Fibroblast of the aortic adventitia (primary cell): ENCODE measurements around the gene DNAL1. TPM values are rescaled to one million over a fixed set of nuclear protein-coding genes. Genes with fewer than 3 reads are reported as not detected.

Source experiments
- DNase-seq: peaks from one replicate; pipeline ENCODE4 v3.0.0-alpha.2; 2010; ENCODE audit warnings: low read depth
- H3K4me3 ChIP-seq: 2 replicates; pipeline ENCODE4 v1.5.1; 2011; ENCODE audit warnings: low read depth, mild to moderate bottlenecking, control low read depth, low read length, moderate library complexity
- total RNA-seq: library from RNA; depleted of rRNA; stranded (reverse); fragments of >200 nt; gene quantifications from 2 replicates; pipeline ENCODE4 v1.2.3, GENCODE V29; 2012; ENCODE audit warnings: low replicate concordance
- TF ChIP-seq, protein P1 (sequence below): IDR thresholded peaks from 2 replicates; pipeline ENCODE4 v1.5.1; 2011; ENCODE audit warnings: mild to moderate bottlenecking, low read length, control low read depth, inconsistent platforms; ENCODE audit not compliant: insufficient read depth

Gene DNAL1
- total RNA-seq, 1 donor = 12.7 TPM

DNA sequence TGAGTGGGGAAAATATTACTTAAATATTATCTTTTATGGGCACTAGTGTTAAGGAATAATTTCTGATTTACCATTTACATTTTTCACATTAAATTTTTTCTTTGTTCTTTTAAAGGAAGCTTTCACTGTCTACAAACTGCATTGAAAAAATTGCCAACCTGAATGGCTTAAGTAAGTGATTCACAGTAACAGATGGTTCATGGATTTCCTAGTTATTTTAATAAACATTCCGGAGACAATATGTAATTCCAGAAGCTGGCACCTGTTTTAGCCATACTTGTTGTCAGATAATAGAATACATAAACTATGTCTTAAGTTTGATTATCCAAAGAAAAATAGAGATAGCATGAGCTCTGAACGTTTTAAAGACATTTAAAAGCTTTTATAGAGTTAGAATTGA lies 17.1 kb downstream of the DNAL1 start:
- TF ChIP-seq, protein P1, sequence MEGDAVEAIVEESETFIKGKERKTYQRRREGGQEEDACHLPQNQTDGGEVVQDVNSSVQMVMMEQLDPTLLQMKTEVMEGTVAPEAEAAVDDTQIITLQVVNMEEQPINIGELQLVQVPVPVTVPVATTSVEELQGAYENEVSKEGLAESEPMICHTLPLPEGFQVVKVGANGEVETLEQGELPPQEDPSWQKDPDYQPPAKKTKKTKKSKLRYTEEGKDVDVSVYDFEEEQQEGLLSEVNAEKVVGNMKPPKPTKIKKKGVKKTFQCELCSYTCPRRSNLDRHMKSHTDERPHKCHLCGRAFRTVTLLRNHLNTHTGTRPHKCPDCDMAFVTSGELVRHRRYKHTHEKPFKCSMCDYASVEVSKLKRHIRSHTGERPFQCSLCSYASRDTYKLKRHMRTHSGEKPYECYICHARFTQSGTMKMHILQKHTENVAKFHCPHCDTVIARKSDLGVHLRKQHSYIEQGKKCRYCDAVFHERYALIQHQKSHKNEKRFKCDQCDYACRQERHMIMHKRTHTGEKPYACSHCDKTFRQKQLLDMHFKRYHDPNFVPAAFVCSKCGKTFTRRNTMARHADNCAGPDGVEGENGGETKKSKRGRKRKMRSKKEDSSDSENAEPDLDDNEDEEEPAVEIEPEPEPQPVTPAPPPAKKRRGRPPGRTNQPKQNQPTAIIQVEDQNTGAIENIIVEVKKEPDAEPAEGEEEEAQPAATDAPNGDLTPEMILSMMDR = no peak
- H3K4me3 ChIP-seq = no peak overlapping the region
- no peak for DNase-seq

DNA sequence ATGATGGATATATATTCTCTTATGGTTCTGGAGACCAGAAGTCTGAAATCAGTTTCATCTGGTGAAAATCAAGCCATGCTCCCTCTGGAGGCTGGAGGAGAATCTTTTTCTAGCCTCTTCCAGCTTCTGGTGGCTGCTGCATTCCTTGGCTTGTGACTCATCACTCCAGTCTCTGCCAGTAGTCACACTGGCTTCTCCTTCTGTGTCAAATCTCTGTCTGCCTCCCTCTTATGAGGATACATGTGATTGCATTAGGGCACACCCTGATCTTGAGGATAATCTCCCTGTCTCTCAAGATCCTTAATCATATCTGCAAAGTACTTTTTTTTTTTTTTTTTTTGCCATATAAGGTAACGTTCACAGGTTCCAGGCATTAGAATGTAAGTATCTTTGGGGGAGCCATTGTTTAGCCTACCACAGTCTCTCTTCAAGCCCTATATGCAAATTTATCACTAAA lies 17.7 kb downstream of the DNAL1 start:
- H3K4me3 ChIP-seq = no peak overlapping the region
- TF ChIP-seq, protein P1 = peak; percentile 76
- DNase-seq = peak; percentile 93

DNA sequence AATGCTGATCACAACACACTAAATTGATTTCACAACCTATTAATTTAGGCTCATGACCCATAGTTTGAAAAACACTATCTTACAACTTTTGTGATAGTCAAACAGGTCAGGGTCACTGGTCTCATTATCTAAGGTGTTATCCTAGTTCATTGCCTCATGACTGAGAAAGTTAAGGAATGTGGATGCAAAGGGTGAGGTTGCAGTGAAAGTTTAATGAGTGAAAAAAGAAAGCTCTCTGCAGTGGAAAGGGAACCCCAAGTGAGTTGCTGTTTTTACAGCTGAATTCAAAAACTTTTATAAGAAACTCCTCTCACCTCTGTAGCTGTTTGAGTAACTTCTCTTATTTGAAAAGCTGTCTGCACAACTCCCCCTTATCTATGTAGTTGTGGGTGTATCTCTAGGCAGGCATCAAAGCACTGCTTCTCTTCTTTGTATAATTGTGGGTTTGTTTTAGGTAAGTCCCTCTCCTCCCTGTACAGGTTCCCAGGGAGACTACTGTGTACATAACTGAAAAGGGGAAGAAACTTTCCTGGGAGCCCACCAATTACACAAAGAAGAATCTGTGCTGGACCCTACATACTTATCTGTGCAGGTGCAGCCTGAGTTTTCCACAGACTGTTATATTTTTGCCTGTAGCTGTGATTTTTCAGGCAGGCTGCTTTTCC lies 18.9 kb downstream of the DNAL1 start:
- DNase-seq = no peak
- H3K4me3 ChIP-seq = no peak overlapping the region
- TF ChIP-seq, protein P1 = no peak

DNA sequence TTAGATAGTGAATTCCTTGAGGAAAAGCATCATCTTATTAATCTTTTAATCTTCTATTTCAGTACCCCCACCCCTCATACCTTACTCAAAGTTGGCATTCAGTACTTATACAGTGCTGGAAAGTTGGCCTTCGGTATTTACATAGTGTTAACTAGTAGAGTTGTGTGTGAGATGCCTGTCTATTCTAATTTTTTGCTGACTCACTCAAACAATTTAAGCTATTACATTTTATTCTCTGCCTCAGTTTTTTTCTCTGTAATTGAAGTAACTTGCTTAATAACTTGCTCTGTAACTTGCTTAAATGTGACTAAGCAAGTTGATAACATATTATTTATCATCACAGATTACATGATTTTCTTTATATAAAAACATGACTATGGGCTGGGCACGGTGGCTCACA lies 20.3 kb downstream of the DNAL1 start:
- TF ChIP-seq, protein P1 = no peak
- no peak for DNase-seq
- no peak overlapping the region for H3K4me3 ChIP-seq

DNA sequence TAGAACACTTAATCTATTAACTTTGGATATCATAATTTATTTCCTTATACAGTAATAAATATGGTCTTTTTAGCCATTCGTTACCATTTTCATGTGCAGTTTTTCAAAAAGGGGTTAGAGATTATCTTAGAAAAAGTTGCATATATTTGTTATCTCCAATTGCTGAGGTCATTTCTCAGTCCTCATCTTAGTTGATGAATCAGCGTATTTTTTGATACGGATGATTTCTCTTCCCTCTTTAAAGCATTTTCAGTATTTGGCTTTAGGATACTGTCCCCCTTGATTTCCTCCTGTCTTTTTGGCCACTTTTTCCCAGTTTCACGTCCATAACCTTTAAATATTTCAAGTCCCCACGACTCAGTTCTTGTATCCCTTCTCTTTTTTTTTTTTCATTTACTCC lies 21.8 kb downstream of the DNAL1 start:
- no peak for DNase-seq
- TF ChIP-seq, protein P1 = no peak
- no peak overlapping the region for H3K4me3 ChIP-seq

DNA sequence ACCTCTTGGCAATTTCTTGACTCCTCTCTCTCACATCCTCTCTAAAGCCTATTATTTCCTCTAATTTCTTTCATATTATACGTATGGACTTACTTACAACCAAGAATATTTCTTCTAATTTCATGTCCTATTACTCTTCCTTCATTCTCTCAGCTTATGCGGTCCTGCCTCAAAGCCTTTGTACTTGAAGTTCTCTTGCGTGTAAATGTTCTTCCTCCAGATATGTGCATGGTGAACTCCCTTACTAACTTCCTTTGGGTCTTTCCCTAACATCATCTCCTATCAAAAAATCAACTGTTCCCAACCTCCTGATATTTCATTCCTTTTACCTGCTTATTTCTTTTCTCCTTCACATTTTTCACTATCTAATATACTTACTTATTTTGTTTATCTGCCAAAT lies 23.1 kb downstream of the DNAL1 start:
- H3K4me3 ChIP-seq = no peak overlapping the region
- TF ChIP-seq, protein P1 = no peak
- DNase-seq = no peak

DNA sequence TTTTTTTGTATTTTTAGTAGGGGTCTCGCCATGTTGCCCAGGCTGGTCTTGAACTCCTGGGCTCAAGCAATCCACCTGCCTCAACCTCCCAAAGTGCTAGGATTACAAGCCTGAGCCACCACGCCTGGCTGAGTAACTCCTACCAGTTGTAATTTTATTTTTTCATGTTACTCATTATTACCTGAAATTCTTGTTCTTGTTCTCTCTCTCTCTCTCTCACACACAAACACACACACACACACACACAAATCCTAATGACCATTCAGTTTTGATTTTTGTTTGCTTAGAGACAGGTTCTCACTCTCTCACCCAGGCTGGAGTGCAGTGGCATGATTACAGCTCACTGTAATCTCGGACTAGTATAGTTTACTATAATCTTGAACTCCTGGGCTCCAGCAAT lies 30.2 kb downstream of the DNAL1 start:
- TF ChIP-seq, protein P1 = no peak
- no peak overlapping the region for H3K4me3 ChIP-seq
- DNase-seq = no peak
